Purkinje cell (primary cell): ENCODE data around the gene ANTXRL. TPM values are rescaled to one million over a fixed set of nuclear protein-coding genes. Genes with fewer than 3 reads are reported as not detected.

Experiments
- polyA plus RNA-seq: library from polyadenylated mRNA; unstranded; fragments of >200 nt; fragmentation: Nextera tagmentation; gene quantifications from 2 replicates; pipeline ENCODE4 v1.2.1, GENCODE V29; 2014

Gene ANTXRL
- not detected in 2 replicates for polyA plus RNA-seq

DNA sequence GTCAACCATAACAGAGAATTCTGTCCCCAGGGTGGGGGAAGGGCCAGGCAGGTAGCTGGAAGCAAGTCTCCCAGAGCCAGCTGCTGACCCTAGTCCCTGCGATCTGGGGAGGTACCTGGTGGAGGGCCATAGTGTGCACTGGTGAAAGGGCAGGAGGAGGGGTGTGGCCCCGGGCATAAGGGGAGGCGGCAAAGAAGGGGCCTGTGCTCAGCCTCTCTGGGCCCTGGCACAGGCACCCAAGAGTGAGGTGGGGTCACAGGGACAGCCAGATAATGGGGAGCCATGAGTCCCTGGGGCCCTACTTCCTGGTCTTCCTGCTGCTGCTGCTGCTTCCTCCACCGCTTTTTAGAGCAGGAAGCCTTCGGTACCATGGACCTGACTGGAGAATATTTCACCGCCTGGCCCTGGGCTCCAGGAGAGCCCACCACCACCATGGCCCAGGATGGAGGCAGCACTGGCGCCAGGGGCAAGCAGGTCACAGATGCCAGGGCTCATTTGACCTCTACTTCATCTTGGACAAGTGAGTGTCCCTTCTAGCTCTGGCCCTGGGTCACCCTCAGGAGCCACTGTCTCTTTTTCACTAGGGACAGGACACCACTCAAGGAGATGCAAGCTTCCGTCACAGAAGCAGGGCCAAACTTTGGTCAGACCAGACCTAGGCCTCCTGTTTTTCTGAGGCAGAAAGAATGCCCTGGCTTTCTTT, at the start of gene ANTXRL:
Gene ANTXRL (plus strand): TSS at position 7 of the 703 bp plus-strand sequence. CDS start 266 bp downstream, at position 273.

DNA sequence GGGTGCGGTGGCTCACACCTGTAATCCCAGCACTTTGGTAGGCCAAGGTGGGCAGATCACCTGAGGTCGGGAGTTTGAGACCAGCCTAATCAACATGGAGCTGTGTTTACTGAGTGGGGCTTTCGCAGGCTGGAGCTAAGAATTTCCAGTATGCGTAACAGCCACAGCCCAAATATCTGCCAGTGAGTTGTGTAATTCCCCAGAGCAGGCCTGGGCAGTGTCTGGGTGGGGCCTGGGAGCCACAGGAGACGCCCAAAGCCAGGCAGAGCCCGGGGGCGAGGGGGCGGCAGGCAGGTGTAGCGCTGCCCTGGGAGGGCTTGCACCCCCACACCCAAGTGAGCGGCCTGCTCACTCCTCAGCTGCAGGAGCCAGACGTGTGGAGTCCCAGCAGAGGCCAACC, 88.6 kb downstream of the ANTXRL start, which contains the start of gene ANXA8L1:
Gene ANXA8L1 (plus strand): TSS at position 371 of the 400 bp plus-strand sequence. CDS start 76 bp downstream, outside the sequence.

Other genes with a start within 250 kb of the ANTXRL start
- not detected in 2 replicates for gene MSMB, start 240.7 kb upstream of the ANTXRL start, polyA plus RNA-seq
- not detected in 2 replicates for gene ANXA8L1, start 88.8 kb downstream of the ANTXRL start, polyA plus RNA-seq
- not detected in 2 replicates for gene NPY4R, start 179.0 kb downstream of the ANTXRL start, polyA plus RNA-seq